ENCODE results near the gene LRRC4C. TPM values are rescaled to one million over a fixed set of nuclear protein-coding genes. Genes with fewer than 3 reads are reported as not detected.

Gene LRRC4C
- total RNA-seq, 1 experiment from 2014 or later, result 0.13 TPM

DNA sequence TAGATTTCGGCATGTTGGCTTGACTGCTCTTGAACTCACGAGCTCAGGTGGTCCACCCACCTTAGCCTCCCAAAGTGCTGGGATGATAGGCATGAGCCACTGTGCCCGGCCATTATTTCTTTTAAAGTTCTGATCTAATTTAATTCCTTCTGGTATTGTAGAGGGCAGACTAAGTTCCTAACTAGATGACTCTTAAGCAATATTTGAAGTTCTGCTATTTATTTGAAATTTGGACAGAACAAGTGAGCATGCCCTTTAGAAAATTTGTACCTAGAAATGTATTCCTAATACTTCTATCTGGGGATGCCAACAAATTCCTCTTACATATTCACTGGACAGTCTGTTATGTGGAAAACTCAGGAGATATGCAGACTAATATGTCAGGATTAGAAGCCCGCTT is 746.4 kb downstream of the LRRC4C start:
- no peak overlapping the region for H3K4me3 Mint-ChIP-seq
- no peak overlapping the region for H2BK120ac ChIP-seq (ENCODE audit: low read depth, low read length, poor library complexity, severe bottlenecking)
- no peaks in the 10 kb centered on the region for H3K79me1 ChIP-seq (ENCODE audit: insufficient read depth, low read depth, low read length, poor library complexity, severe bottlenecking)
- H3K4me1 Mint-ChIP-seq, result peaks cover 12 to 13% of the 10 kb centered on the region in 2 experiments
- H3K36me3 Mint-ChIP-seq (ENCODE audit: insufficient read depth in 1 of 3, low read depth in 3 of 3), result peaks cover 5 to 14% (median 9%) of the 10 kb centered on the region in 3 experiments
- H3K14ac ChIP-seq (ENCODE audit: insufficient read depth, low read length), result no peak overlapping the region
- no peaks in the 10 kb centered on the region; the same call in 1 of the 2 replicates for H3K4me1 ChIP-seq (ENCODE audit: insufficient read depth, low read length)
- no peak overlapping the region for H4K8ac ChIP-seq (replicated peaks; ENCODE audit: insufficient read length, low read depth, low read length)
- no peak overlapping the region for H3K23ac ChIP-seq (ENCODE audit: insufficient read length, low read depth, low read length)
- no peak for DNase-seq
- no peak overlapping the region for H3K9ac ChIP-seq (ENCODE audit: extremely low read depth, insufficient read length, low read length)
- no peak overlapping the region for H2BK12ac ChIP-seq (ENCODE audit: insufficient read length, low read depth, low read length)
- H3K27me3 ChIP-seq (ENCODE audit: insufficient read depth, low read length), result no peaks in the 10 kb centered on the region
- no peak overlapping the region for H2BK15ac ChIP-seq (ENCODE audit: low read depth, low read length)
- no peak overlapping the region for H3K4me2 ChIP-seq (ENCODE audit: insufficient read depth, insufficient read length, low read length)
- H3K18ac ChIP-seq (ENCODE audit: insufficient read length, low read depth, low read length), result no peak overlapping the region
- H3K56ac ChIP-seq (ENCODE audit: insufficient read length, low read depth, low read length), result no peak overlapping the region
- no peak overlapping the region for H4K5ac ChIP-seq (ENCODE audit: insufficient read length, low read depth, low read length)
- peaks cover 1% of the 10 kb centered on the region; the same call in 1 of the 2 replicates for H3K27me3 Mint-ChIP-seq (ENCODE audit: low read depth)
- H3K9me3 Mint-ChIP-seq, result peaks cover 14 to 16% of the 10 kb centered on the region in 2 experiments
- H3K79me2 ChIP-seq (ENCODE audit: insufficient read depth, low read length), result no peaks in the 10 kb centered on the region
- H4K20me1 ChIP-seq (ENCODE audit: control insufficient read depth, insufficient read depth, insufficient read length), result no peaks in the 10 kb centered on the region
- no peak overlapping the region for H3K27ac ChIP-seq (ENCODE audit: insufficient read length, low read depth, low read length)
- TF ChIP-seq, protein P1, sequence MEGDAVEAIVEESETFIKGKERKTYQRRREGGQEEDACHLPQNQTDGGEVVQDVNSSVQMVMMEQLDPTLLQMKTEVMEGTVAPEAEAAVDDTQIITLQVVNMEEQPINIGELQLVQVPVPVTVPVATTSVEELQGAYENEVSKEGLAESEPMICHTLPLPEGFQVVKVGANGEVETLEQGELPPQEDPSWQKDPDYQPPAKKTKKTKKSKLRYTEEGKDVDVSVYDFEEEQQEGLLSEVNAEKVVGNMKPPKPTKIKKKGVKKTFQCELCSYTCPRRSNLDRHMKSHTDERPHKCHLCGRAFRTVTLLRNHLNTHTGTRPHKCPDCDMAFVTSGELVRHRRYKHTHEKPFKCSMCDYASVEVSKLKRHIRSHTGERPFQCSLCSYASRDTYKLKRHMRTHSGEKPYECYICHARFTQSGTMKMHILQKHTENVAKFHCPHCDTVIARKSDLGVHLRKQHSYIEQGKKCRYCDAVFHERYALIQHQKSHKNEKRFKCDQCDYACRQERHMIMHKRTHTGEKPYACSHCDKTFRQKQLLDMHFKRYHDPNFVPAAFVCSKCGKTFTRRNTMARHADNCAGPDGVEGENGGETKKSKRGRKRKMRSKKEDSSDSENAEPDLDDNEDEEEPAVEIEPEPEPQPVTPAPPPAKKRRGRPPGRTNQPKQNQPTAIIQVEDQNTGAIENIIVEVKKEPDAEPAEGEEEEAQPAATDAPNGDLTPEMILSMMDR (conservative IDR thresholded peaks at IDR 0.05), result no peak
- H4K91ac ChIP-seq (ENCODE audit: insufficient read length, low read depth, low read length), result no peak overlapping the region
- no peaks in the 10 kb centered on the region for H3K23me2 ChIP-seq (ENCODE audit: insufficient read length, low read depth, low read length, poor library complexity, severe bottlenecking)
- H3K9me3 ChIP-seq (ENCODE audit: control insufficient read depth, low read depth, low read length), result no peaks in the 10 kb centered on the region
- H3K4ac ChIP-seq (ENCODE audit: low read depth, low read length), result no peak overlapping the region
- no peak overlapping the region for H2BK20ac ChIP-seq (ENCODE audit: low read depth, low read length, poor library complexity, severe bottlenecking)
- WGBS (ENCODE audit: extremely low coverage, insufficient read length, low lambda C conversion rate), result no CpG with 5 or more reads among the region's 4 CpGs
- H2BK5ac ChIP-seq (ENCODE audit: insufficient read length, low read length), result no peak overlapping the region
- no peak overlapping the region for H2AK5ac ChIP-seq (ENCODE audit: insufficient read length, low read length)
- no peak overlapping the region for H2AFZ ChIP-seq (ENCODE audit: low read length)
- no peak overlapping the region for H3T11ph ChIP-seq (ENCODE audit: low read length)
- H3K27ac Mint-ChIP-seq, result no peak overlapping the region

Measured in H9 (cell line).